Measurements from ENCODE around the gene PLAAT5.

The PLAAT5 gene

DNA sequence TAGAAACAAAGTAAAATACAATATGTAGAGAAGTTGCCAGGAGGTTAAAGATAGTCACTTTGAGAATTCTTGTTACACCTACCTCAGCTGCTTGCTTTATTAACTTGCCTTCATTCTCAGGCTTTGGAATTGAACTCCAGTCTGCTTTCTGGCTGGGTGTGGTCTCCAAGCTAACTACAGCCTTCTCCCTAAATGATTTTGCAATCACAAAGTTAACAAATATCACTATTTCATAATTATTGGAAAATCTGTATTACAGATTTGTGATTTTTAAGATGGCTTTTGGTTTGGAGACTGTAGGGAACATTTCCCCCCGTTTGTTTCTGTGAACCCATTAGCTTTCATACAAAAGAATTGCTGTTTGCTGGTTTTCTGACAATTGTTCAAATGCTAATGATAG lies 2.2 kb downstream of the PLAAT5 start:
- TF ChIP-seq, protein P1, sequence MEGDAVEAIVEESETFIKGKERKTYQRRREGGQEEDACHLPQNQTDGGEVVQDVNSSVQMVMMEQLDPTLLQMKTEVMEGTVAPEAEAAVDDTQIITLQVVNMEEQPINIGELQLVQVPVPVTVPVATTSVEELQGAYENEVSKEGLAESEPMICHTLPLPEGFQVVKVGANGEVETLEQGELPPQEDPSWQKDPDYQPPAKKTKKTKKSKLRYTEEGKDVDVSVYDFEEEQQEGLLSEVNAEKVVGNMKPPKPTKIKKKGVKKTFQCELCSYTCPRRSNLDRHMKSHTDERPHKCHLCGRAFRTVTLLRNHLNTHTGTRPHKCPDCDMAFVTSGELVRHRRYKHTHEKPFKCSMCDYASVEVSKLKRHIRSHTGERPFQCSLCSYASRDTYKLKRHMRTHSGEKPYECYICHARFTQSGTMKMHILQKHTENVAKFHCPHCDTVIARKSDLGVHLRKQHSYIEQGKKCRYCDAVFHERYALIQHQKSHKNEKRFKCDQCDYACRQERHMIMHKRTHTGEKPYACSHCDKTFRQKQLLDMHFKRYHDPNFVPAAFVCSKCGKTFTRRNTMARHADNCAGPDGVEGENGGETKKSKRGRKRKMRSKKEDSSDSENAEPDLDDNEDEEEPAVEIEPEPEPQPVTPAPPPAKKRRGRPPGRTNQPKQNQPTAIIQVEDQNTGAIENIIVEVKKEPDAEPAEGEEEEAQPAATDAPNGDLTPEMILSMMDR (IDR thresholded peaks at IDR 0.05; ENCODE audit: low read depth, low read length, missing control alignments): no peak
- no peak for DNase-seq (ENCODE audit: extremely low read depth, low read depth)
- no peak overlapping the region for H3K4me3 ChIP-seq (replicated peaks; ENCODE audit: low read depth, low read length)

DNA sequence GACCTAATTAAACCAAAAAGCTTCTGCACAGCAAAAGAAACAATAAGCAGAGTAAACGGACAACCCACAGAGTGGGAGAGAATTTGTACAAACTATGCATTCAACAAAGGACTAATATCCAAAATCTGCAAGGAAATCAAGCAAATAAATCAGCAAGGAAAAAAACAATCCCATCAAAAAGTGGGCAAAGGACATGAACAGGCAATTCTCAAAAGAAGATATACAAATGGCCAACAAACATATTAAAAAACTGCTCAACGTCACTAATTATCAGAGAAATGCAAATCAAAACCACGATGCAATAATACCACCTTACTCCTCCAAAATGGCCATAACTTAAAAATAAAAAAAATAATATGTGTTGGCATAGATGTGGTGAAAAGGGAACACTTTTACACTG lies 5.2 kb downstream of the PLAAT5 start:
- no peak for DNase-seq (ENCODE audit: extremely low read depth, low read depth)
- TF ChIP-seq, protein P1 (IDR thresholded peaks at IDR 0.05; ENCODE audit: low read depth, low read length, missing control alignments): no peak

DNA sequence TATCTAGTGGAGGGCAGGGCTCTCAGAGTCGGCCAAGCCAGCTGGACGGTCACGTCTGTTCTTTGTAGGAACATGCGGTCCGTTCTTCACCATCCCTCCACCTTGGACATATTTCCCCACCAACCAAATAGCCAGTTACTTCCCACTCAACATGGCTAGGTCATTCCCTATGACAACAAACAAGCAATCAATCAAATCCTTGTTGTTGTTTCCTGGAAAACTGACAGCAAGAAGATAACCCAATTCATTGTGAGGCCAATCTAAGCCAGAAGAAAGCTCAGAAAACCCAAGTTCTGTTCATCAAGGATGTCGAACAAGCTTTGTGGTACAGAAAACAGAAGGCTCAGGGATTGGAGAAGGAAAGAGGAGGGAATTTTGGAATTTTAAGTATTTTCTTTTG lies 10.9 kb downstream of the PLAAT5 start:
- no peak overlapping the region for H3K4me3 ChIP-seq (replicated peaks; ENCODE audit: low read depth, low read length)
- no peak for DNase-seq (ENCODE audit: extremely low read depth, low read depth)
- TF ChIP-seq, protein P1 (IDR thresholded peaks at IDR 0.05; ENCODE audit: low read depth, low read length, missing control alignments): no peak

More for the DNA sequence above, 5.2 kb downstream of the PLAAT5 start:
- no peak overlapping the region for H3K4me3 ChIP-seq (replicated peaks; ENCODE audit: low read depth, low read length)

DNA sequence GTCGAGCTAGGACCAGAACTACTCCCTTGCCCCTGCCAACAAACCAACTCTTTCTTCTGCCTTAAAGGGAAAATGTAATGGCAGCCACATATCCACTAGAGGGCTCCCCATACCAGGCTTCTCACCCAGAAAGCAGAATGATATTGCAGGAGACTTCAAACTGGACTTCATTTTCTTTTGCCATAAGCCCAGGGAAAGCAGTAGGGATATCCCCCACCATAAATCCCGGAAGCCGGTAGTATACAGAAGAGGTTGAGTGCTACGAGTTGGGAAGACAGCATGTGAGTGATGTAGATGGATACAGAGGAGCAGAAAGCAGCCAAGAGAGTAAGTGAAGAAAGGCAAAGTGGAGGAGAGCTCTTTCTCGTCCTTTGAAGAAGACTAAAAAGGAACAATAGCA lies 12.1 kb downstream of the PLAAT5 start:
- no peak overlapping the region for H3K4me3 ChIP-seq (replicated peaks; ENCODE audit: low read depth, low read length)
- DNase-seq (ENCODE audit: extremely low read depth, low read depth): peak; percentile 49
- TF ChIP-seq, protein P1 (IDR thresholded peaks at IDR 0.05; ENCODE audit: low read depth, low read length, missing control alignments): peak; percentile 81

DNA sequence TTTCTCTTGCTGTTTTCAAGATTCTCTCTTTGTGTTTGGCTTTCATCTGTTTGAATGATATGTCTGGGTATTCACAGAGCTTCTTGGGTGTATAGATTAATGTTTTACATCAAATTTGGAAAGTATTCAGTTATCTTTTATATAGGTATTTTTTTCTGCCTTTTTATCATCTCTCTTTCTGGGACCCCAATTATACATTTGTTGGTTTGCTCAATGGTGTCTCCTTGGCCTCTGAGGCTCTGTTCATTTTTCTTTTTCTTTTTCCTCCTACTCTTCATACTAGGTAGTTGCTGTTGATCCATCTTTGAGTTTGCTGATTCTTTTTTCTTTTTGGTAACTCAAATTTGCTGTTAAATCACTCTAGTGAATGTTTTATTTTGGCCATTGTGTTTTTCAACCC lies 14.3 kb downstream of the PLAAT5 start:
- no peak for DNase-seq (ENCODE audit: extremely low read depth, low read depth)
- TF ChIP-seq, protein P1 (IDR thresholded peaks at IDR 0.05; ENCODE audit: low read depth, low read length, missing control alignments): no peak
- H3K4me3 ChIP-seq (replicated peaks; ENCODE audit: low read depth, low read length): no peak overlapping the region

DNA sequence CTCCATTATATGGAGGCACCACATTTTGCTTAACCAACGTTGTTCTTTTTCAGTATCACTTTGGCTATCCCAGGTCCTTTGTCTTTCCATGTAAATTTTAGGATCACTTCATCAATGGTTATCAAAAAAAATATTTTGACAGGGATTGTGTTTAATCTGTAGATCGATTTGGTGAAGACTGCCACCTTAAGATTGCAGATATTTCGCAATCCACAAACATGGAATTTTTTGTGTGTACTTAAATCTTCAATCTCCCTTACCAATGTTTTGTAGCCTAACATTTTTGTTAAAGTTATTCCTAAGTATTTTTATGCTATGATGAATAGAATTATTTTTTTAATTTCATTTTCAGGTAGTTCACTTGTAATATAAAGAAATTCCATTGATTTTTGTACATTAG lies 18.6 kb downstream of the PLAAT5 start:
- TF ChIP-seq, protein P1 (IDR thresholded peaks at IDR 0.05; ENCODE audit: low read depth, low read length, missing control alignments): no peak
- H3K4me3 ChIP-seq (replicated peaks; ENCODE audit: low read depth, low read length): no peak overlapping the region
- DNase-seq (ENCODE audit: extremely low read depth, low read depth): no peak

DNA sequence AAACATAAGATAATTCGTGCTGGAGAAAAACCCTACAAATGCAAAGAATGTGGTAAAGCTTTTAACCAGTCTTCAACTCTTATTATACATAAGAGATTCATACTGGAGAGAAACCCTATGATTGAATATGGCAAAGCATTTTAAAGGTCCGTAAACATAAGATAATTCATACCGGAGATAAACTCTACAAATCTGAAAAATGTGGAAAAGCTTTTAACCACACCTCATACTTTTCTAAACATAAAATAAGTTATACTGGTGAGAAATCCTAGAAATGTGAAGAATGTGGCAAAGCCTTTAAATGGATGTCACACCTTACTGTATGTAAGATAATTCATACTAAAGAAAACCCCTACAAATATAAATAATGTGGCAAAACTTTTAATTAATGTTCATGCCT lies 20.7 kb downstream of the PLAAT5 start:
- TF ChIP-seq, protein P1 (IDR thresholded peaks at IDR 0.05; ENCODE audit: low read depth, low read length, missing control alignments): no peak
- no peak overlapping the region for H3K4me3 ChIP-seq (replicated peaks; ENCODE audit: low read depth, low read length)
- no peak for DNase-seq (ENCODE audit: extremely low read depth, low read depth)
